MM.1S (cell line): ENCODE measurements around the gene COA8.

Source experiments
- DNase-seq: peaks from one replicate; pipeline ENCODE4 v3.0.0-alpha.2; 2015
- H2AFZ ChIP-seq: fragments of 300-600 bp; sonication (generic); 2 replicates; pipeline ENCODE4 v1.6.0; 2016; ENCODE audit warnings: antibody characterized with exemption, low read length
- H3F3A ChIP-seq: fragments of 300-600 bp; sonication (generic); 2 replicates; pipeline ENCODE4 v1.6.1; 2016; ENCODE audit warnings: mild to moderate bottlenecking, antibody characterized with exemption, low read length, moderate library complexity, mixed read lengths; ENCODE audit not compliant: insufficient read depth
- H3K27ac ChIP-seq: fragments of 300-600 bp; sonication (generic); 2 replicates; pipeline ENCODE4 v1.5.1; 2016; ENCODE audit warnings: mild to moderate bottlenecking, low read length
- H3K27me3 ChIP-seq: fragments of 300-600 bp; sonication (generic); replicated peaks from 2 replicates; pipeline ENCODE4 v1.6.0; 2016; ENCODE audit warnings: low read length; ENCODE audit not compliant: insufficient read depth
- H3K36me3 ChIP-seq: fragments of 300-600 bp; sonication (generic); replicated peaks from 2 replicates; pipeline ENCODE4 v1.6.1; 2016; ENCODE audit warnings: mild to moderate bottlenecking, low read length, mixed read lengths; ENCODE audit not compliant: insufficient read depth
- H3K4me1 ChIP-seq: fragments of 300-600 bp; sonication (generic); 2 replicates; pipeline ENCODE4 v1.6.1; 2016; ENCODE audit warnings: low read length, mixed read lengths
- H3K4me2 ChIP-seq: fragments of 300-600 bp; sonication (generic); 2 replicates; pipeline ENCODE4 v1.6.0; 2016; ENCODE audit warnings: low read depth, low read length
- H3K4me3 ChIP-seq: fragments of 300-600 bp; sonication (generic); 2 replicates; pipeline ENCODE4 v1.5.1; 2016; ENCODE audit warnings: low read length, mixed read lengths
- H3K79me2 ChIP-seq: fragments of 300-600 bp; sonication (generic); 2 replicates; pipeline ENCODE4 v1.6.1; 2016; ENCODE audit warnings: mixed run types, low read length, mixed read lengths
- H3K9ac ChIP-seq: fragments of 300-600 bp; sonication (generic); 2 replicates; pipeline ENCODE4 v1.6.1; 2016; ENCODE audit warnings: low read length, mixed read lengths
- H3K9me2 ChIP-seq: fragments of 300-600 bp; sonication (generic); replicated peaks from 2 replicates; pipeline ENCODE4 v1.6.1; 2016; ENCODE audit warnings: mild to moderate bottlenecking, low read length, mixed read lengths; ENCODE audit not compliant: insufficient read depth
- H3K9me3 ChIP-seq: fragments of 300-600 bp; sonication (generic); replicated peaks from 2 replicates; pipeline ENCODE4 v1.6.1; 2016; ENCODE audit warnings: mild to moderate bottlenecking, low read length, mixed read lengths; ENCODE audit not compliant: insufficient read depth
- H4K20me1 ChIP-seq: fragments of 300-600 bp; sonication (generic); 2 replicates; pipeline ENCODE4 v1.6.1; 2016; ENCODE audit warnings: mild to moderate bottlenecking, low read length, moderate library complexity, mixed read lengths; ENCODE audit not compliant: insufficient read depth
- CTCF ChIP-seq: fragments of 300-600 bp; sonication (generic); IDR thresholded peaks from 2 replicates; pipeline ENCODE4 v1.5.1; 2016; ENCODE audit warnings: antibody characterized with exemption, low read length, mixed read lengths
- EZH2 ChIP-seq: fragments of 300-600 bp; sonication (generic); optimal IDR thresholded peaks from 2 replicates; pipeline ENCODE3; 2017; ENCODE audit warnings: low read depth, mild to moderate bottlenecking, antibody characterized with exemption, low read length, mixed read lengths
- EZH2phosphoT487 ChIP-seq: fragments of 300-600 bp; sonication (generic); IDR thresholded peaks from 2 replicates; pipeline ENCODE4 v1.6.1; 2018; ENCODE audit warnings: antibody characterized with exemption, low read length

The COA8 gene

DNA sequence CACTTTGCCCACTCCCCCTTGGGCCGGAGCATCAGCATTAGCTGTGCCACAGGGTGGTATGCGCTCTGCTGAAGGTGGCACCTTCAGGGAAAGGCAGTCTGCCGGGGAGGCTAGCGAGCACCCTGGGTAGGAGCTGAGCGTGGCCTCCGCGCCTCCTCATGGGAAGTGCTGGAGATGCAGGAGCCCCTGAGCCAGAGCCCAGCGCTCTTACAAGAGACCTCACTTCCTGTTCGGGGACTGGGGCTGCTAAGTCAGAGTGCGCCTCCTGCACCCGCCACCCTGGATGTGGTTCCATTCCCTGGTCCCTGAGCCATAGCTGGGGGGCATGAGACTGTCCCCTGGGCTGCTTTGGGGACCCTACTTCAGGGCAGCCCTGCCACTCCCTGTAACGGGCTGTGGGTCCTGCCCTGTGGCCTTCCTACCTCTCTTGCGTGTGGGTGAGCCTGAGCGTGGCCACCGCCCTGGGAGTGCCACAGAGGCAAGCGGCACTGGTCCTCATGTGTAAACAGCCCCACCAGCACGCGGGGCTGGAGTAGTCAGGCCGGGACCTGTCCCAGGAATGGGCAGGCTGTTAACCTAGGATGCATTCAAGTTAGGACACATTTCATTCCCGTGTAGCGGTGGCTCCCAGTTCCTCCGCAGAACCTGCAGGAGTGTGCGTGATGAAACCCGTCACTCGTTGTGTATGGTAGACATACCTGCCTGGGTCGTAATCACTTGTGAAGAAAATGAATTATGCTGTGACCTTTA, 19.4 kb downstream of the COA8 start:
- Histone ChIP-seq H4K20me1 (no peaks in the 10 kb centered on the region), H3F3A (no peaks in the 10 kb centered on the region), H3K9ac (no peak overlapping the region), H3K27ac (no peak overlapping the region), H3K27me3 (no peaks in the 10 kb centered on the region), H3K36me3 (no peaks in the 10 kb centered on the region), H2AFZ (no peak overlapping the region), H3K9me2 (no peaks in the 10 kb centered on the region), H3K79me2 (no peaks in the 10 kb centered on the region), H3K4me1 (no peaks in the 10 kb centered on the region), H3K4me2 (no peak overlapping the region), H3K9me3 (no peaks in the 10 kb centered on the region), H3K4me3 (no peak overlapping the region)
- TF ChIP-seq EZH2phosphoT487 (no peak), EZH2 (no peak), CTCF (no peak)
- no peak for DNase-seq

- Histone ChIP-seq H3K36me3 (no peaks in the 10 kb centered on the region), H3K4me1 (no peaks in the 10 kb centered on the region), H3K9ac (no peak overlapping the region), H3K79me2 (no peaks in the 10 kb centered on the region), H3K4me3 (no peak overlapping the region), H4K20me1 (no peaks in the 10 kb centered on the region), H3K27me3 (no peaks in the 10 kb centered on the region), H3F3A (no peaks in the 10 kb centered on the region), H3K9me2 (no peaks in the 10 kb centered on the region), H3K4me2 (no peak overlapping the region), H3K9me3 (no peaks in the 10 kb centered on the region), H2AFZ (no peak overlapping the region), H3K27ac (no peak overlapping the region)
- no peak for DNase-seq
- TF ChIP-seq CTCF = no peak
- no peak for TF ChIP-seq EZH2phosphoT487
- no peak for TF ChIP-seq EZH2
These were observed 21.7 kb downstream of the COA8 start for GRCh38 chr14:103584326-103584915.

GRCh38 chr14:103593577-103593976, 30.8 kb downstream of the COA8 start:
- H3K27ac ChIP-seq = peak overlapping the region; percentile 29; the same call in 1 of the 2 replicates
- no peaks in the 10 kb centered on the region for H3K36me3 ChIP-seq
- H3K4me3 ChIP-seq = peak overlapping the region; percentile 27; the same call in 1 of the 2 replicates
- H3K9me3 ChIP-seq = no peaks in the 10 kb centered on the region
- H4K20me1 ChIP-seq = no peaks in the 10 kb centered on the region
- no peaks in the 10 kb centered on the region for H3K79me2 ChIP-seq
- no peak overlapping the region for H2AFZ ChIP-seq
- no peaks in the 10 kb centered on the region for H3K9me2 ChIP-seq
- no peak for TF ChIP-seq EZH2phosphoT487
- no peak for TF ChIP-seq CTCF
- no peak for TF ChIP-seq EZH2
- peak; percentile 65 for DNase-seq
- no peaks in the 10 kb centered on the region for H3F3A ChIP-seq
- H3K27me3 ChIP-seq = no peaks in the 10 kb centered on the region
- peak overlapping the region; percentile 50 for H3K4me2 ChIP-seq
- H3K4me1 ChIP-seq = no peaks in the 10 kb centered on the region
- no peak overlapping the region for H3K9ac ChIP-seq
